GM18526 (cell line): Measurements from ENCODE around the gene MFSD12.

Experiments used
- POLR2A ChIP-seq: IDR thresholded peaks from 3 replicates; pipeline ENCODE4 v1.6.1; 2011; ENCODE audit not compliant: insufficient read length; ENCODE audit errors: extremely low read depth

MFSD12 gene

GRCh38 chr19:3548606-3549005 lies 8.8 kb downstream of the MFSD12 start:
- TF ChIP-seq POLR2A: no peak

DNA sequence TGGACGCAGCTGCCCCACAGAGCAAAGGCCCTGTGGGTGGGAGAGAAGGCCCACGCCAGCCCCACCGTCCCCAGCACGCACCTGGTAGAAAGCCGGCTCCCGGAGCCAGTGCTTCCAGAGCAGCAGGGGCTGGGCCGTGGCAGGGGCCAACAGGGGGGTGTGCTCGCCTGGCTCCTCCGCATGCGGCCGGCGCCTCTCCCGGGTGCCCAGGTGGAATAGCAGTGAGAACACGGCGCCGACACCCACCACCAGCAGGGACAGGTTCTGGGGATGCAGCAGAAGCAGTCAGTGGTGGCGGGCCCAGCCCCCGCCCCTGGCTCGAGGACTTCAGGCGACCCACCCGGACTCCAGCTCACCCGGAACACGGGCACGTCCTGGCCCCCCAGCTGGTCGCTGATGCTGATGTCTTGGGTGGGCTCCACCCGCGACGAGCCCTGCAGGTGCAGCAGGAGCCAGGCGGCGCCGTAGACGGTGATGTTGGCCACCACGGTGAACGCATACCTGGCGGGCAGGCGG lies 9.6 kb downstream of the MFSD12 start:
- no peak for TF ChIP-seq POLR2A

- TF ChIP-seq POLR2A: no peak
Observed at GRCh38 chr19:3547301-3547731, 10.1 kb downstream of the MFSD12 start.

- TF ChIP-seq POLR2A: no peak
Observed at GRCh38 chr19:3546119-3546518, 11.3 kb downstream of the MFSD12 start.

GRCh38 chr19:3545669-3546034 lies 11.7 kb downstream of the MFSD12 start:
- no peak for TF ChIP-seq POLR2A

- TF ChIP-seq POLR2A: no peak
Observed at GRCh38 chr19:3544742-3545668, 12.4 kb downstream of the MFSD12 start.

GRCh38 chr19:3544058-3544376 lies 13.4 kb downstream of the MFSD12 start:
- no peak for TF ChIP-seq POLR2A

- no peak for TF ChIP-seq POLR2A
Observed at GRCh38 chr19:3543150-3544057, 14.0 kb downstream of the MFSD12 start.

DNA sequence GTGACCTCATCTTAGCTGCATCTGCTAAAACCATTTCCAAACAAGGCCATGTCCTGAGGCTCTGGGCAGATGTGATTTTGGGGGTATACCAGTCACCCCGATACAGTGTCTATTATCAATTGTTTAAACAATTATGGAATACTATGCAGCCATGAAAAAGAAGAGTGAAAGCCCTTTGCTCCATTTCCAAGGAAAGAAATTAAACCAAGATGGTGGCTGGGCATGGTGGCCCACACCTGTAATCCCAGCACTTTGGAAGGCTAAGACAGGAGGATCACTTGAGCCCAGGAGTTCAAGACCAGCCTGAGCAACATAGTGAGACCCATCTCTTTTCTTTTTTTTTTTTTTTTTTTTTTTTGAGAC lies 17.6 kb downstream of the MFSD12 start:
- TF ChIP-seq POLR2A: no peak

DNA sequence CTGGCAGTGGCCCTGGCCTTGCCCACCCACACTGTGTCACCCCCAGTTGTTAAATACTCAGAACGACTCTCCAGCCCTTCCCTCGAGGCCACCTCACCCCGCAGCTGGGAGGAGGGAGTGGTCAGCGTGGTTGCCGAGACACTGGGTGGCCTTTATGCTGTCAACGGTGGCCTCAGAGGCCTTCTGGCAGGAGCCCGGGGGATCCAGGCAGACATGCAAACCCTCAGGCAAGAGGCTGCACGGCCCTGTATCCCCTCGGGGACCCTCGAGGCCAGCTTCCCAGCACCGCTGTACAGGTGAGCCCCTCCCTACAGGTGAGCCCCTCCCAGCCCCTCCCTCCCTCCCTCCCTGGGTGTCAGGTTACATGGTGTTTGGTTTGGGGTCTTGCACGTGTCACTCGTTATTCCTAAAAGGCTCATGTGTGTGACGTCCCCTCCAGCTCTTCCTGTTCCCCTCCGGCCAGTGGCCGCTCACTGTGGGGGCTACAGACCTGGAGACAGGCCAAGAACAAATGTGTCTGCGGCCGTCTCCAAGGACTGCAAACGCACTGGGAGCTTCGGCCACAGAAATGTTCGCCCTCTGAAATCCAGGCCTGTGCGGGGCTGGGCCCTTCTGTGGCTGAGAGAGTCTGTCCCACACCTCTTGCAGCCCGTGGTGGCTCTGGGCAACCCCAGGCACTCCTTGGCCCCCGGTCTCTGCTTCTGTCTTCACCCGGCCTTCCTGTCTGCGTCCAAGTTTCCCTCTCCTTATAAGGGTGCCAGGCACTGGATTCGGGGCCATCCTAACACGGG lies 18.2 kb downstream of the MFSD12 start, which contains the start of gene TEKTIP1:
TEKTIP1 (plus strand) TSS at position 210 of the 791 bp plus-strand sequence; CDS start at position 214, 4 bp downstream.
- TF ChIP-seq POLR2A: no peak

DNA sequence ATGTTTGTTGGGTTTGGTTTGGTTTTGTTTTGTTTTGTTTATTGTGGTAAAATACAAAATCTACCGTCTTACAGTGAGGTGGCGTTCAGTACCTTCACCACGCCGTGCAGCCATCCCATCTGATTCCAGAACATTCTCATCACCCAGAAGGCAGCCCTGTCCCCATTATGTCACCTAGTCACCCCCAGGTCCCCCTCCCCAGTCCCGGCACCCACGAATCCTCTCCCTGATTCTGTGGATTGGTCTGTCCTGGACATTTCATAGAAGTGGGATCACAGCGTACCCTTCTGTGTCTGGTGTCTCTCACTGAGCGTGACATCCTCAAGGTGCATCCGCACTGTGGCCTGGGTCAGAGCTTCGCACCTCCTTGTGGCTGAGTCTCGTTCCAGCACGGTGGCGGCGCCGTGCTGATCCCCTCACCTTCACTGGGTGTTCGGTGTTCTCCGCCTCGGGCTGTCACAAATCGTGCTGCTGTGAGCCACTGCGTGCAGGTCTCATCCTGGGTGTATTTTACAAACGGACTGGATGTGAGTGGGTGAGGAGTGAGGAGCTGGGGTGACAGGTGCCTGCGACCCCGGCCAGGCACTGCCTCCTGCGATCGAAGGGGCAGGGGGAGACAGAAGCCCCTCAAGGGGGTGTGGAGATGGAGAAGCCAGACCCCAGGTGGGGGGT lies 19.0 kb downstream of the MFSD12 start:
- no peak for TF ChIP-seq POLR2A

DNA sequence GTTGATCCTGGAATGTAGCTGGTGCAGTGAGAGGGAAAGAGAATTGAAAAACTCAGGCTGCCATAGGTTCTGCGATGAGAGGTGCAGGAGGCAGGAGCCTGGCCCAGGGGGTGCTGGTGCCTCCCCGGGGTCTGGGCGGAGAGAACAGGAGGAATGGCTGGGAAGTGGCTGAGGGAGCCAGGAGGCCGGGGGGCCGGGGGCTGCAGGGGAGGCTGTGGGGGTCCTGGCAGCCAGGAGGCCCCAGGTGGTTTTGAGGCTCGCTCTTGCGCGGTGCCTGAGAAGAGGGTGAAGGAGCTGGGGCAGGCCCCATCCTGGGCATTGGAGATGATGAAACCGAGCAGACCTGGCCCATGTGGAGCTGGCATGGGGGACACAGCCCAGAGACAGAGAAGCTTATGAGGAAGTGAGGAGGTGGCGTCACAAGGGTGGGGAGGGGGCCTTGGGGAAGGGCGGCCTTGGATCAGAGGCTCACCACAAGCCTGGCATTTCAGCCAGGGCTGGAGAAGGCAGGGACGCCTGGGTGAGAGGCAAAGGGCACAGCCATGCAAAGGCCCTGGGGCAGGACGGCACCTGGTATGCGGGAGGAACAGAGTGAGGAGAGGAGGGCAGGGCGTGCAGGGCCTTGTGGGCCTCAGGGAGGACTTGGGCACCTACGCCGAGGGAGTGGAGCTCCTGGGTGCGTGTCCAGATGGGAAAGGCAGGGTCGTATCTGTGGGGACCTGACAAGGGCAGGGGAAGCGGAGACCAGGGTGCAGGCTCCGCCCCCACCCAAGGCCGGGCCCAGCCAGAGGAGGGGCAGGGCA lies 19.7 kb downstream of the MFSD12 start:
- TF ChIP-seq POLR2A: no peak

DNA sequence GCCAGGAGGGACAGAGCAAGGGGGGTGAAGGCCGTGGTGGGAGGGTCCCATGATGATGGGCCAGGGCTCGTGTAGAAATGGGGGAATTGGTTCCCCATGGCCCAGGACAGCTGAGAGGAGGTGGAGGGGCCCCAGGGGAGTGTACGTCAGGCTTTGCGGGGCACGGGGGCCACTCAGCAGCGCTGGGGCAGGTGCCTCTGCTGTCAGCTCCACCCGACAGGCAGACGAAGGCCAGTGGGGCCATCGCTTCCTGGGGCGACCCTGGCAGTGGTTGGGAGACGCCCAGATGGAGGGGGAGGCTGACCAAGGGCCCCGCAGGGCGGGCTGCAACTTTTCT lies 20.3 kb downstream of the MFSD12 start:
- no peak for TF ChIP-seq POLR2A
